Kasumi-1 (cell line): Measurements from ENCODE around the gene RELN.
A peak's percentile ranks its signal among the peaks of the same experiment; 100 is the strongest.

Experiments
- DNase-seq, 2 experiments: peaks; one replicate each; lab custom pipeline; 2025; lab: John Stamatoyannopoulos, UW

The RELN gene

DNA sequence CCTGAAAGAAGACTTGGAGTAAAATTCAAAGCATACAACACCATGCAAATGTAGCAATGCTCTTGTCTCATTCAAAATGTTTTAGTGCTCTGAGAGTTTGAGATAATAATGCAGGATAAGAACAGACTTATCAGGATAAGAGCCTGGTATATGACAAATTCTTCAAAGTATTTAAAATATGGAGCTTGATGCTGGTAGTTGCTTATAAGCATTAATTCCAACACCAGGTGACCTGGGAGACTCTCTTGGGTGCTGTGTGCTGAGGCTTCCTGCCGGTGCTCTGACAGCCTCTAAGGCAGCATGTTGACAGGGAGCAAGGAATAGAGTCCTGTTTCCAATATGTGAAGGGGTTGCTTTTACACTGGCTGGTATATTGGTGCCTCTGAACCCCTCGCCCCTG, 508.7 kb downstream of the RELN start:
- no peak for DNase-seq

DNA sequence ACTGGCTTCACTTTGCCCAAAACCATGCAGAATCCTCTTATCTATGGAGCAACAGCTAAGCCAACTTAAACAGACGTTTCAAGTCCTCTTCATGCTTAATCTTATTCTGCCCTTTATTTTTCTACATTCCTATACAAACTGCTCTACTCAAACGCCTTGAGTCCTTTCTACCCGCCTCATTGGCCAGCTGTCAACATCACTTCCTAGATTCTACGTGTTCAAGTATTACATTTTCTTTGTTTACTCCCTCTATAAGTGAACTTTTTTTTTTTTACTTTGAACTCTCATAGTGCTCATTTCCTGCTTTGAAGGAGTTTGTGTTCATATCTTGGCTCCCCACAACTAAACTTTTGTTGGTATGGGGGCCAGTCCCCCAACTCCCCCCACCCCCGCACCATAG, 514.5 kb downstream of the RELN start:
- DNase-seq = no peak

DNA sequence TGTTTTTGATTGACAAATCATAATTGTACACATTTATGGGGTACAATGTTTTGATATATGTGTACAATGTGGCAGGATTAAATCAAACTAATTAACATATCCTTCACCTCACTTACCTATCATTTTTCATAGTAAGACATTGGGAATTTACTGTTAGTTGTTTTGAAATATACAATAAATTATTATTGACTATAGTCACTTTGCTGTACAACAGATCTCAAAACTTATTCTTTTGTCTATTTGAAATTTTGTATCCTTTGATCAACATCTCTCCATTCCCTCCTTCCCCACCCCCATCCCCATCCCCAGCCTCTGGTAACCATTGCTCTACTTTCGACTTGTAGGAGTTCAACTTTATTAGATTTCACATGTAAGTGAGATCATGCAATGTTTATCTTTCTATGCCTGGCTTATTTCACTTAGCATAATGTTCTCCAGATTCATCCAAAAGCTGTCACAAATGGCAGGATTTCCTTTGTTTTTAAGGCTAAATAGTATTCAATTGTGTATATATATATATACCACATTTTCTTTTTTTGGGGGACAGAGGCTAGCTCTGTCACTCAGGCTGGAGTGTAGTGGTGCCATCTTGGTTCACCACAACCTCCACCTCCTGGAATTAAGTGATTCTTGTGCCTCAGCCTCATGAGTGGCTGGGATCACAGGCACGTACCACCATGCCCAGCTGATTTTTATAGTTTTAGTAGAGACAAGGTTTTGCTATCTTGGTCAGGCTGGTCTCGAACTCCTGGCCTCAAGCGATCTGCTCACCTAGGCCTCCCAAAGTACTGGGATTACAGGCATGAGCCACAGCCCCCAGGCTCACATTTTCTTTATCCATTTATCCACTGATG, 520.1 kb downstream of the RELN start:
- DNase-seq = no peak

DNA sequence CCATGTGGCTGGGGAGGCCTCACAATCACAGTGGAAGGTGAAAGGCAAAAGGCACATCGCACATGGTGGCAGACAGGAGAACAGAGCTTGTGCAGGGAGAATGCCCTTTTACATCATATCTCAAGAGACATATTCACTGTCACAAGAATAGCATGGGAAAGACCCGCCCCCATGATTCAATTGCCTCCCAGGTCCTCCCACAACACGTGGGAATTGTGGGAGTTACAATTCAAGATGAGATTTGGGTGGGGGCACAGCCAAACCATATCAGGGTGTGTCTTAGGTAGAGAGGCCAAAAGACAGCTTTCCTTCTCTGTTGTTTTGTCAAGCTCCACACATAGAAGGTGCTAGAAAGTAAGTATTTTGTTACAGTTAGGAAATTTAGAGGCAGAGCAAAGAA, 522.6 kb downstream of the RELN start:
- DNase-seq = no peak

DNA sequence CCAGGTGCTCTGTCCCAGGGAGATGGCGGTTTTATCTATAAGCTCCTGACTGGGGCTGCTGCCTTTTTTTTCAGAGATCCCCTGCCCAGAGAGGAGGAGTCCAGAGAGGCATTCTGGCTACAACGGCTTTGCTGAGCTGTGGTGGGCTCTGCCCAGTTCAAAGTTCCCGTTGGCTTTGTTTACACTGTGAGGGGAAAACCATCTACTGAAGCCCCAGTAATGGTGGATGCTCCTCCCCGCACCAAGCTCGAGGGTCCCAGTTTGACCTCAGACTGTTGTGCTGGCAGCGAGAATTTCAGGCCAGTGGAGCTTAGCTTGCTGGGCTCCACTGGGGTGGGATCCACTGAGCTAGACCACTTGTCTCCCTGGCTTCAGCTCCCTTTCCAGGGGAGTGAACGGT, 527.1 kb downstream of the RELN start:
- no peak for DNase-seq

DNA sequence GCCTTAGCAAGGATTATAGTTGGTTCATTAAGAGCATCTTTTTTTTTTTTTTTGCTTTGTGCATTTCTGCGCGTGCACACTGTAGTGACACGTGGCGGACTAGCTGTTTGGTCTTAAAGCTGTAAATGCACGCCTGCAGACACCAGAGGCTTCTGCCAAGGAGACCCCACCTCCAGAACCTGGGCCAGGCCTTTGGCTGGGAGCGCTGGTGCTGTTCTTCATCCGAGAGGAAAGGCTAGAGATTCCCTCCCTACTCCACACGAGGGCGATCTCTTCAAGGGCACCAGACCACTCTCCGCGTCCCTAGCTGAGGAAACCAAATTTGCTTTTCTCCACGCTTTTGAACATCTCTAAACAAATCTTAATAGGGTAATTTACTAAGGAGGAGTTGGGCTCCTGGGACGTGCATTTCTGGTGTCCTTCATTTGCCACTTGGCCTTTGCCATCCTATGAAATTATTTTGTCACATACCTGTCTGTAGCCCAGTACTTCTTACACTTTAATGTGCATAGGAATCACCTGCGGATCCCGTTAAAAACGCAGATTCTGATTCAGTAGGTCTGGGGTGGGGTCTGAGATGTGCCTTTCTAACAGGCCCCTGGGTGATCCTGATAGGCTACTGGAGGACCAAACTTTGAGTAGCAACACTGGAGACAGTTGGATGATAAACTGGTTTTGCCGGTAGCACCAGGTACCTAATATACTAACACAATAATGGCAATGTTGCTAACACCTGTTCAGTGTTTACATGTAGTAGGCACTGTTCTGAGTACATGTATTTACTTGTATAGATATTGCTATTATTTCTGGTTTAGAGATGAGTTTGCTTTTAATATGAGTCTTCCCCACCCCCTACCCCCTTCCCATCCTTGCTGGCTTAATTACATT, 542.1 kb downstream of the RELN start:
- DNase-seq = peak; percentile 84 to 87

DNA sequence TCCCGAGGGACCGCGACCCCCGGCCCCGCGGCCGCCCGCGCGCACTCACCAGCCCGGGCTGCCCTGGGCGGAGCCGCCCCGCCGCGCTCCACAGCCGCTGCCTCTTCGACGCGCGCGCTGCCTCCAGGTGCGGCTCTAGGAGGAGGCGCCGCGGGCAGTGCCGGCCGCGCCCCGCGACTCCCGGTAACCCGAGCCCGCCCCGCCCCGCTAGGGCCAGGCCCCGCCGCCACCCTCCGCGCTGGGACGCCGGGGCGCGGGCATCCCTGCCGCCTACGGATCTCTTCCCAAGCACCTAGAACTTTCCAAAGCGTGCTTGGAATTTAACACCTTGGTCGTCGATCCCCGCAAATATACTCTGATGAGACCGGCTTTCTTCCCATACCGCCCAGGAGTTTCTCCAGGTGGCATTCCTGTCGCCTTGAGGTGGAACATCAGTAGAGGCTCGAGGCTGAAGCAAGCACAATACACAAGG, 543.4 kb downstream of the RELN start, which contains the start of gene SLC26A5:
SLC26A5 (minus strand) TSS at position 159 of the 472 bp plus-strand sequence. CDS start 24,693 bp downstream, outside the sequence.
- DNase-seq = no peak

DNA sequence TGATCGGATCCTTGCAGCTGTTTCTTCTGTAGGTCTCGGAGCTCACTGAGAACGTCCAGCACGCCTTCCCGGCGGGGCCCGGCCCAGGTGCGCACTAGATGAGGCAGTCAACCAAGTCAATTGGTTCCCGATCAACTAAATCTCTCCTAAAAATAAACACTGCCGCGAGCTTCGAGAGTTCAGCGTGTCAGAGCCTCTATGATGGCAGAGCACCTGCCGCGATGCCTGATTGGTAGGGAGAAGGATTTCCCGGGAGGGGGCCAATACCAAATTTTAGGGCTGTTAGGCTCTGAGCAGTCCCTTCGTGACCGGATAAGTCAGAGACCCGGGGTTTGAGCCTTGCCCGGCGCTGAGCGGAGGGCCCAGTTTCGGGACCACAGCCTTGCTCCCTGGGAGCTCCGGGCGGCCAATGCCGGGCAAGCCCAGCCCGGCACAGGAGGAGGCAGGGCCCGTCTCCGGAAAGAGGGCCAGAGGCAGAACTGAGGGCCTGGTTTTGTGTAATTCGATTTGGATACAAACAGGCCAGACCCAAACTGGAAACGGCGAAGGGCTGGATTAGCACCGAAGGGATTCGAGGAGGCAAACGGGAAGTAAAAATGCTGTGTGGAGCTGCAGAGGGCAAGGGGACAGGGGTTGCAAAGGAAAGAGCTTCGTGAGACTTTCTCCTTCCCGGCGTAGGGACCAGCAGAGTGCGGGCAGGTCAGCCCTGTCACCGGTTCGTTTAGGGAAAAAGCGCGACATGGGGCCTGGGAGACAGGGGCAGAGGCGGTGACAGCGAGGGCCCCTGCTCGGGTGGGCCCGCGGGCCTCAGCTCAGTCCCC, 544.0 kb downstream of the RELN start:
- DNase-seq = peak in 1 of 2 experiments; percentile 10

DNA sequence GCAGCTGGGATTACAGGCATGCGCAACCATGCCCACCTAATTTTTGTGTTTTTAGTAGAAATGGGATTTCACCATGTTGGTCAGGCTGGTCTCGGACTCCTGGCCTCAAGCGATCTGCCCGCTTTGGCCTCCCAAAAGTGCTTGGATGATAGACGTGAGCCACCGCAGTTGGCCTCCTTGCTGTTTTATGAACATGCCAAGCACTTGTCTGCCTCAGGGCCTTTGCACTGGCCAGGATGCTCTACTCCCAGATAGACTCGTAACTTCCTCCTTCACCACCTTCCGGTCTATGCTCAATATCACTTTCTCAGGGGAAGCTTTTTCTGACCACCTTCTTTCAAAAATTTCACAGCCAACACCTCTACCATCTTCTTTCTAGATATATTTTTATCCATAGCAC, 549.8 kb downstream of the RELN start:
- DNase-seq = no peak

DNA sequence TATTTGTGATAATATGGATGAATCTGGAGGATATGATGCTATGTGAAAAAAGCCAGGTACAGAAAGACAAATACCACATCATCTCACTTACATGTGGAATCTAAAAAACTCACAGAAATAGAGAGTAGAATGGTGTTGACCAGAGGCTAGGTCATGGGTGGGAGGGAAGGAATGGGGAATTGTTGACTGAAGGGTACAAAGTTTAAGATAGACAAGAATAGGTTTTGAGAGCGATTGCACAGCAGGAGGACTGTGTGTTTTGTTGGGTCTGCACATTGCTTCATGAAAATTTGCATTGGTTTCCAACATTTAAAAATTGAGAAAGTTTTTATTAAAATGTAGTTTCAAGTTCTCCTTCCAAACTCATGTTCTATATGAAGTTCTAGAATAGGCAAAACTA, 551.8 kb downstream of the RELN start:
- no peak for DNase-seq

DNA sequence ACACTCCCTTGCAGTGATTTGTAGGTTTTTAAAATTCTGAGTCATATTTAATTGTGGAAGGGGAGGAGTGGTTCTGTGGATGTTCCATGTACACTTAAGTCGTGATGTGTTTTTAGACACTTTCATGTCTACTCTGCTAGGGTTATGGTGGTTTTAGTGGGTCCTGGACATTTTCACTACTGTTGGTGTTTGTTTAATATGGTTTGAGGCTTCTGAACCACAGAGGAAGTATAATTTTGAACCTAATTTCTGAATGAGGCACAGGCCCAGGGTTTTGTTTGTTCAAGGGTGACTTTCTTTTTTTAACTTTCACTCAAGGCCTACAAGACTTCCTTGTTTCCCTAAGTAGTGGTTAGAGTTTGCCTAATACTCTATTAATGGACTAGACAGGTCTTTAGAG, 556.7 kb downstream of the RELN start:
- DNase-seq = peak in 1 of 2 experiments; percentile 15

DNA sequence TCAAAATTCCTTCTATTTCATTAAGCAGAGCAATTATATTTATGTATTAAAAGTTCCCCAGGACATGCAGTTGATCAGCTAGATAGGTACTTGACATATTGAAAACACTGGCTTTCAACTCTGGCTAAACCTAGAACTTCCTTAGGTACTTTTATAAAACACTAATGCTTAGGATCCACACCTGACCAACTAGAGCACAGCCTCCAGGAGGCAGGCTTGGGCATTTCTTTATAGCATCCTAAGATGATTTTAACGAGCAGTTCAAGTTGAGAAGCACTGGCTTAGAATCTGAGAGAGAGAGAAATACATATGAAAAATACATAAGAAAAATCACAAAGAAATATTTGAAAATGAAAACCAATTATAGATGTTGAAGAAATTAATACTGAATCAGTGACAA, 564.3 kb downstream of the RELN start:
- DNase-seq = no peak

DNA sequence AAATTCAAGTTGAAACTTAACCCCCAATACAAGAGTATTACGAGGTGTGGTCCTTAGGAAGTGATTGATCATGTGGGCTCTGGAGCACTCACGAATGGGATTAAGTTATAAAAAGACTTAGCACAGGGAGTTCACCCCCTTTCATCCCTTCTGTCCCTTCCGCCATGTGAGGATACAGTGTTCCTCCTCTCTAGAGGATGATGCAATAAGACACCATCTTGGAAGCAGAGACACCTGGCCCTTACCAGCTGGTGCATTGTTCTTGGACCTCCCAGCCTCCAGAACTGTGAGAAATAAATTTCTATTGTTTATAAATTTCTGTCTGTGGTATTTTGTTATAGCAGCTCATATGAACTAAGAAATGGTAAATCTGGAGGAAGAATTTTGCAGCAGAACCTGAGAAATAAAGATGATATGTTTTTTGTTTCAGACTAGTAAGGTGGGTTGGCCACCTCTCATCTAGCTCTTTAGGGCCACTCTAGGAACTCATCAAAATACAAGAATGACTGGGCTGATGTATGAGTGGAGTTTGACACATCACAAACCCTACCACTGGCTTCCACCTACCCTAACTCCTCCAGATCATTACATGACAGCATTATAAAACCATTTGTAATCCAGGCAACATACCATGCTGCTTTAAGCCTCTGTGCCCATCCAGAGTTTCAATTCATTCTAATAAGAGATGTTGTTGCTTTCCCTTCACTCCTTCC, 565.8 kb downstream of the RELN start:
- no peak for DNase-seq
